ENCODE data around the gene KRTAP4-5. TPM values are rescaled to one million over a fixed set of nuclear protein-coding genes. Genes with fewer than 3 reads are reported as not detected.
"Not testable (repeated sequence)": the region's sequence is repeated elsewhere in the genome, so short reads cannot be mapped to it uniquely, and the experiment has no call there.

KRTAP4-5 gene
- polyA plus RNA-seq, 1 donor, result not detected

- not testable (repeated sequence) for DNase-seq
Observed at GRCh38 chr17:41108728-41109386, 40.8 kb downstream of the KRTAP4-5 start.

- DNase-seq, result no peak
Observed at GRCh38 chr17:41107941-41108450, 41.6 kb downstream of the KRTAP4-5 start.

- not testable (repeated sequence) for DNase-seq
Observed at GRCh38 chr17:41105347-41105746, 44.3 kb downstream of the KRTAP4-5 start, which contains the start of gene KRTAP4-9. TSS of gene KRTAP4-9 (plus strand) at chr17:41105389. CDS start at chr17:41105389, 0 bp downstream.

GRCh38 chr17:41104386-41105038, 45.1 kb downstream of the KRTAP4-5 start:
- not testable (repeated sequence) for DNase-seq

- no peak for DNase-seq
Observed at GRCh38 chr17:41103896-41104295, 45.7 kb downstream of the KRTAP4-5 start.

GRCh38 chr17:41101586-41102259, 47.9 kb downstream of the KRTAP4-5 start, which contains the start of gene KRTAP4-16:
TSS of gene KRTAP4-16 (minus strand) at chr17:41102209. CDS start at chr17:41102209, 0 bp downstream.
- no peak for DNase-seq

- not testable (repeated sequence) for DNase-seq
Observed at GRCh38 chr17:41099682-41100480, 49.7 kb downstream of the KRTAP4-5 start.

Other genes starting within 250 kb of the KRTAP4-5 start
- gene KRT23, start 212.2 kb downstream of the KRTAP4-5 start, polyA plus RNA-seq (ENCODE audit: insufficient read length), result 1.1 TPM
- gene KRT39, start 182.9 kb downstream of the KRTAP4-5 start, polyA plus RNA-seq (ENCODE audit: insufficient read length), result not detected
- not detected for gene KRT40, start 165.5 kb downstream of the KRTAP4-5 start, polyA plus RNA-seq (ENCODE audit: insufficient read length)
- gene KRTAP3-3, start 155.7 kb downstream of the KRTAP4-5 start, polyA plus RNA-seq (ENCODE audit: insufficient read length), result not detected
- gene KRTAP3-2, start 149.9 kb downstream of the KRTAP4-5 start, polyA plus RNA-seq (ENCODE audit: insufficient read length), result not detected
- not detected for gene KRTAP3-1, start 140.7 kb downstream of the KRTAP4-5 start, polyA plus RNA-seq (ENCODE audit: insufficient read length)
- not detected for gene KRTAP1-5, start 122.6 kb downstream of the KRTAP4-5 start, polyA plus RNA-seq (ENCODE audit: insufficient read length)
- not detected for gene KRTAP1-4, start 119.6 kb downstream of the KRTAP4-5 start, polyA plus RNA-seq (ENCODE audit: insufficient read length)
- not detected for gene KRTAP1-3, start 115.0 kb downstream of the KRTAP4-5 start, polyA plus RNA-seq (ENCODE audit: insufficient read length)
- gene KRTAP1-1, start 108.4 kb downstream of the KRTAP4-5 start, polyA plus RNA-seq (ENCODE audit: insufficient read length), result not detected
- gene KRTAP2-1, start 102.5 kb downstream of the KRTAP4-5 start, polyA plus RNA-seq (ENCODE audit: insufficient read length), result not detected
- gene KRTAP2-2, start 94.6 kb downstream of the KRTAP4-5 start, polyA plus RNA-seq (ENCODE audit: insufficient read length), result not detected
- gene KRTAP2-3, start 89.7 kb downstream of the KRTAP4-5 start, polyA plus RNA-seq (ENCODE audit: insufficient read length), result not detected
- gene KRTAP2-4, start 83.9 kb downstream of the KRTAP4-5 start, polyA plus RNA-seq (ENCODE audit: insufficient read length), result not detected
- not detected for gene KRTAP4-7, start 65.7 kb downstream of the KRTAP4-5 start, polyA plus RNA-seq (ENCODE audit: insufficient read length)
- gene KRTAP4-8, start 51.7 kb downstream of the KRTAP4-5 start, polyA plus RNA-seq (ENCODE audit: insufficient read length), result not detected
- not detected for gene KRTAP4-16, start 47.6 kb downstream of the KRTAP4-5 start, polyA plus RNA-seq (ENCODE audit: insufficient read length)
- not detected for gene KRTAP4-9, start 44.4 kb downstream of the KRTAP4-5 start, polyA plus RNA-seq (ENCODE audit: insufficient read length)
- gene KRTAP4-11, start 31.5 kb downstream of the KRTAP4-5 start, polyA plus RNA-seq (ENCODE audit: insufficient read length), result not detected
- gene KRTAP4-12, start 25.6 kb downstream of the KRTAP4-5 start, polyA plus RNA-seq (ENCODE audit: insufficient read length), result not detected
- not detected for gene KRTAP4-6, start 9.3 kb downstream of the KRTAP4-5 start, polyA plus RNA-seq (ENCODE audit: insufficient read length)
- not detected for gene KRTAP4-4, start 10.9 kb upstream of the KRTAP4-5 start, polyA plus RNA-seq (ENCODE audit: insufficient read length)
- not detected for gene KRTAP4-3, start 18.4 kb upstream of the KRTAP4-5 start, polyA plus RNA-seq (ENCODE audit: insufficient read length)
- not detected for gene KRTAP4-2, start 28.4 kb upstream of the KRTAP4-5 start, polyA plus RNA-seq (ENCODE audit: insufficient read length)
- not detected for gene KRTAP4-1, start 35.1 kb upstream of the KRTAP4-5 start, polyA plus RNA-seq (ENCODE audit: insufficient read length)
- gene KRTAP9-1, start 40.1 kb upstream of the KRTAP4-5 start, polyA plus RNA-seq (ENCODE audit: insufficient read length), result not detected
- gene KRTAP9-2, start 76.8 kb upstream of the KRTAP4-5 start, polyA plus RNA-seq (ENCODE audit: insufficient read length), result not detected
- gene KRTAP9-3, start 82.6 kb upstream of the KRTAP4-5 start, polyA plus RNA-seq (ENCODE audit: insufficient read length), result not detected
- gene KRTAP9-8, start 88.2 kb upstream of the KRTAP4-5 start, polyA plus RNA-seq (ENCODE audit: insufficient read length), result not detected
- gene KRTAP9-4, start 99.9 kb upstream of the KRTAP4-5 start, polyA plus RNA-seq (ENCODE audit: insufficient read length), result not detected
- not detected for gene KRTAP9-9, start 105.6 kb upstream of the KRTAP4-5 start, polyA plus RNA-seq (ENCODE audit: insufficient read length)
- gene KRTAP9-6, start 115.6 kb upstream of the KRTAP4-5 start, polyA plus RNA-seq (ENCODE audit: insufficient read length), result 0.42 TPM
- gene KRTAP9-7, start 125.9 kb upstream of the KRTAP4-5 start, polyA plus RNA-seq (ENCODE audit: insufficient read length), result not detected
- not detected for gene KRTAP29-1, start 153.0 kb upstream of the KRTAP4-5 start, polyA plus RNA-seq (ENCODE audit: insufficient read length)
- not detected for gene KRTAP16-1, start 159.5 kb upstream of the KRTAP4-5 start, polyA plus RNA-seq (ENCODE audit: insufficient read length)
- gene KRTAP17-1, start 165.9 kb upstream of the KRTAP4-5 start, polyA plus RNA-seq (ENCODE audit: insufficient read length), result not detected
- not detected for gene KRT33A, start 201.0 kb upstream of the KRTAP4-5 start, polyA plus RNA-seq (ENCODE audit: insufficient read length)
- gene KRT33B, start 220.0 kb upstream of the KRTAP4-5 start, polyA plus RNA-seq (ENCODE audit: insufficient read length), result not detected
- gene KRT34, start 232.5 kb upstream of the KRTAP4-5 start, polyA plus RNA-seq (ENCODE audit: insufficient read length), result not detected
- not detected for gene KRT31, start 247.8 kb upstream of the KRTAP4-5 start, polyA plus RNA-seq (ENCODE audit: insufficient read length)